Trophoblast cell (in vitro differentiated cells and primary cell): ENCODE data around the gene LRRC74A.
A peak's percentile ranks its signal among the peaks of the same experiment; 100 is the strongest.

Experiments used
- DNase-seq, 2 donors: peaks; one replicate each; pipeline ENCODE4 v3.0.0-alpha.2; 2016
- H2AFZ ChIP-seq: 2 replicates; pipeline ENCODE4 v1.6.1; 2013; ENCODE audit warnings: low read length, moderate library complexity, mild to moderate bottlenecking; ENCODE audit not compliant: insufficient read depth, poor library complexity
- H2AK5ac ChIP-seq: 2 replicates; pipeline ENCODE4 v1.6.1; 2013; ENCODE audit warnings: mild to moderate bottlenecking, low read length
- H2BK120ac ChIP-seq: 2 replicates; pipeline ENCODE4 v1.6.1; 2013; ENCODE audit warnings: low read length, mild to moderate bottlenecking, moderate library complexity; ENCODE audit not compliant: insufficient read depth, poor library complexity
- H2BK12ac ChIP-seq: 2 replicates; pipeline ENCODE4 v1.6.1; 2013; ENCODE audit warnings: mild to moderate bottlenecking, low read length, moderate library complexity
- H2BK5ac ChIP-seq: 2 replicates; pipeline ENCODE4 v1.6.1; 2013; ENCODE audit warnings: low read length, low read depth, moderate library complexity, mild to moderate bottlenecking; ENCODE audit not compliant: poor library complexity
- H3K14ac ChIP-seq: 2 replicates; pipeline ENCODE4 v1.6.1; 2013; ENCODE audit warnings: mild to moderate bottlenecking, low read length
- H3K18ac ChIP-seq: 2 replicates; pipeline ENCODE4 v1.6.1; 2013; ENCODE audit warnings: mild to moderate bottlenecking, low read length
- H3K23ac ChIP-seq: 2 replicates; pipeline ENCODE4 v1.6.1; 2013; ENCODE audit warnings: low read length
- H3K27ac ChIP-seq: 2 replicates; pipeline ENCODE4 v1.5.1; 2013; ENCODE audit warnings: low read depth, mild to moderate bottlenecking, inconsistent platforms, low read length, moderate library complexity
- H3K27me3 ChIP-seq: 2 replicates; pipeline ENCODE4 v1.6.1; 2013; ENCODE audit warnings: inconsistent platforms, mild to moderate bottlenecking, low read length, moderate library complexity; ENCODE audit not compliant: insufficient read depth
- H3K36me3 ChIP-seq, 2 experiments: 1 replicate in 1 of 2; 2 replicates in 1 of 2; pipeline ENCODE4 v1.6.1; 2013; ENCODE audit warnings: low read length in 2 of 2, mild to moderate bottlenecking in 2 of 2, moderate library complexity in 1 of 2; ENCODE audit not compliant: insufficient read depth in 2 of 2, control insufficient read depth in 1 of 2
- H3K4ac ChIP-seq: 2 replicates; pipeline ENCODE4 v1.6.1; 2013; ENCODE audit warnings: low read depth, mild to moderate bottlenecking, low read length, moderate library complexity
- H3K4me1 ChIP-seq, 2 experiments: 1 replicate in 1 of 2; 2 replicates in 1 of 2; pipeline ENCODE4 v1.6.1; 2013; ENCODE audit warnings: low read length in 2 of 2, mild to moderate bottlenecking in 2 of 2, moderate library complexity in 1 of 2; ENCODE audit not compliant: insufficient read depth in 2 of 2, control insufficient read depth in 1 of 2
- H3K4me2 ChIP-seq: 2 replicates; pipeline ENCODE4 v1.6.1; 2013; ENCODE audit warnings: inconsistent platforms, mild to moderate bottlenecking, low read length, moderate library complexity
- H3K4me3 ChIP-seq: 2 replicates; pipeline ENCODE4 v1.5.1; 2013; ENCODE audit warnings: mild to moderate bottlenecking, low read depth, low read length, inconsistent platforms
- H3K79me1 ChIP-seq: one replicate; pipeline ENCODE4 v1.6.1; 2013; ENCODE audit warnings: low read length
- H3K79me2 ChIP-seq: 2 replicates; pipeline ENCODE4 v1.6.1; 2013; ENCODE audit warnings: low read length, mild to moderate bottlenecking; ENCODE audit not compliant: control insufficient read depth, insufficient read depth, poor library complexity
- H3K9ac ChIP-seq: 2 replicates; pipeline ENCODE4 v1.6.1; 2013; ENCODE audit warnings: mild to moderate bottlenecking, low read length
- H3K9me3 ChIP-seq: 2 replicates; pipeline ENCODE4 v1.6.1; 2013; ENCODE audit warnings: low read depth, mild to moderate bottlenecking, control low read depth, inconsistent platforms, low read length; ENCODE audit not compliant: insufficient read depth
- H4K12ac ChIP-seq: 2 replicates; pipeline ENCODE4 v1.6.1; 2013; ENCODE audit warnings: low read depth, mild to moderate bottlenecking, low read length, moderate library complexity
- H4K8ac ChIP-seq: 2 replicates; pipeline ENCODE4 v1.6.1; 2013; ENCODE audit warnings: low read depth, mild to moderate bottlenecking, low read length, moderate library complexity
- H4K91ac ChIP-seq: one replicate; pipeline ENCODE4 v1.6.1; 2013; ENCODE audit warnings: low read depth, mild to moderate bottlenecking, low read length, moderate library complexity
- whole genome bisulfite sequencing: extraction: QIAGEN DNeasy Blood & Tissue Kit; methylation state at CpG from one replicate; pipeline ENCODE4 v1.1.7; 2013; ENCODE audit warnings: missing lambda C conversion rate; ENCODE audit not compliant: insufficient read length, insufficient coverage; ENCODE audit errors: extremely low coverage; 5-methylcytosine and 5-hydroxymethylcytosine counted together

LRRC74A gene

GRCh38 chr14:76793956-76794355 is 32.3 kb upstream of the LRRC74A start:
- H4K91ac ChIP-seq = no peak overlapping the region
- H3K4ac ChIP-seq = no peak overlapping the region
- no peak overlapping the region for H4K8ac ChIP-seq
- no CpG with 5 or more reads among the region's 5 CpGs for WGBS
- no peaks in the 10 kb centered on the region for H3K4me1 ChIP-seq
- H3K79me2 ChIP-seq = no peaks in the 10 kb centered on the region
- H4K12ac ChIP-seq = no peak overlapping the region
- H3K23ac ChIP-seq = no peak overlapping the region
- peaks cover 13 to 20% of the 10 kb centered on the region in 2 experiments for H3K36me3 ChIP-seq
- H2BK12ac ChIP-seq = no peak overlapping the region
- H3K4me3 ChIP-seq = no peak overlapping the region
- no peak overlapping the region for H3K18ac ChIP-seq
- no peak overlapping the region for H3K27ac ChIP-seq
- no peak overlapping the region for H3K9ac ChIP-seq
- no peaks in the 10 kb centered on the region for H3K9me3 ChIP-seq
- no peak overlapping the region for H2BK5ac ChIP-seq
- no peak overlapping the region for H3K14ac ChIP-seq
- no peaks in the 10 kb centered on the region for H3K79me1 ChIP-seq
- no peak overlapping the region for H2BK120ac ChIP-seq
- H3K4me2 ChIP-seq = no peak overlapping the region
- H2AFZ ChIP-seq = no peak overlapping the region
- no peak for DNase-seq
- H3K27me3 ChIP-seq = no peaks in the 10 kb centered on the region
- no peak overlapping the region for H2AK5ac ChIP-seq

- no peaks in the 10 kb centered on the region for H3K79me1 ChIP-seq
- no peak overlapping the region for H2BK12ac ChIP-seq
- no peak overlapping the region for H4K8ac ChIP-seq
- WGBS = no CpG with 5 or more reads among the region's 12 CpGs
- H3K4ac ChIP-seq = no peak overlapping the region
- no peak overlapping the region for H3K9ac ChIP-seq
- H3K9me3 ChIP-seq = no peaks in the 10 kb centered on the region
- DNase-seq = no peak
- H2BK5ac ChIP-seq = no peak overlapping the region
- H3K27ac ChIP-seq = no peak overlapping the region
- no peak overlapping the region for H2AFZ ChIP-seq
- H3K18ac ChIP-seq = no peak overlapping the region
- H3K79me2 ChIP-seq = no peaks in the 10 kb centered on the region
- H3K4me1 ChIP-seq = peaks cover 0 to 4% of the 10 kb centered on the region in 2 experiments
- no peaks in the 10 kb centered on the region for H3K27me3 ChIP-seq
- no peak overlapping the region for H3K4me2 ChIP-seq
- H4K12ac ChIP-seq = no peak overlapping the region
- no peak overlapping the region for H3K4me3 ChIP-seq
- H2BK120ac ChIP-seq = no peak overlapping the region
- H4K91ac ChIP-seq = no peak overlapping the region
- H3K36me3 ChIP-seq = peaks cover 12 to 20% of the 10 kb centered on the region in 2 experiments
- no peak overlapping the region for H3K14ac ChIP-seq
- no peak overlapping the region for H2AK5ac ChIP-seq
- H3K23ac ChIP-seq = no peak overlapping the region
These were observed 19.8 kb upstream of the LRRC74A start for GRCh38 chr14:76806446-76806845.

- no peak for DNase-seq
- H3K9me3 ChIP-seq = no peaks in the 10 kb centered on the region
- no peak overlapping the region for H3K23ac ChIP-seq
- H2BK5ac ChIP-seq = no peak overlapping the region
- no peaks in the 10 kb centered on the region for H3K27me3 ChIP-seq
- peaks cover 10 to 20% of the 10 kb centered on the region in 2 experiments for H3K36me3 ChIP-seq
- H2BK12ac ChIP-seq = no peak overlapping the region
- no peak overlapping the region for H2AK5ac ChIP-seq
- no peak overlapping the region for H2BK120ac ChIP-seq
- peaks cover 8% of the 10 kb centered on the region for H3K79me1 ChIP-seq
- no peak overlapping the region for H3K4me2 ChIP-seq
- no peak overlapping the region for H3K18ac ChIP-seq
- no peak overlapping the region for H2AFZ ChIP-seq
- no peak overlapping the region for H4K12ac ChIP-seq
- no peak overlapping the region for H4K91ac ChIP-seq
- no peak overlapping the region for H3K4me3 ChIP-seq
- no peak overlapping the region for H4K8ac ChIP-seq
- no peak overlapping the region for H3K4ac ChIP-seq
- H3K14ac ChIP-seq = no peak overlapping the region
- H3K4me1 ChIP-seq = peaks cover 0 to 6% of the 10 kb centered on the region in 2 experiments
- peaks cover 6% of the 10 kb centered on the region for H3K79me2 ChIP-seq
- H3K9ac ChIP-seq = no peak overlapping the region
- WGBS = no CpG with 5 or more reads among the region's 1 CpG
- no peak overlapping the region for H3K27ac ChIP-seq
These were observed 18.2 kb upstream of the LRRC74A start for GRCh38 chr14:76808011-76808410.

GRCh38 chr14:76808990-76809389 is 17.2 kb upstream of the LRRC74A start:
- Histone ChIP-seq H3K79me1 (peaks cover 9% of the 10 kb centered on the region), H3K14ac (no peak overlapping the region), H4K12ac (no peak overlapping the region), H2BK5ac (no peak overlapping the region), H3K27me3 (no peaks in the 10 kb centered on the region), H3K23ac (no peak overlapping the region), H3K4me1 (peaks cover 0 to 6% of the 10 kb centered on the region in 2 experiments), H3K18ac (no peak overlapping the region), H4K8ac (no peak overlapping the region), H3K4ac (no peak overlapping the region), H3K9me3 (no peaks in the 10 kb centered on the region), H4K91ac (no peak overlapping the region), H2BK12ac (no peak overlapping the region), H3K79me2 (peaks cover 6% of the 10 kb centered on the region), H3K4me2 (no peak overlapping the region), H3K27ac (no peak overlapping the region), H3K9ac (no peak overlapping the region), H2AFZ (no peak overlapping the region), H2BK120ac (no peak overlapping the region), H3K36me3 (peaks cover 10 to 15% of the 10 kb centered on the region in 2 experiments), H2AK5ac (no peak overlapping the region), H3K4me3 (no peak overlapping the region)
- peak; percentile 32 to 48 for DNase-seq
- no CpG with 5 or more reads among the region's 4 CpGs for WGBS
